ENCODE data around the gene KLC4.

The KLC4 gene

GRCh38 chr6:43074847-43075669 is 15.6 kb downstream of the KLC4 start:
- no peak for DNase-seq (ENCODE audit: extremely low spot score)
- ChIA-PET POLR2A (no interaction called here), CTCF (interaction anchor here (0.8 to 2.1 kb wide), 2 partner anchors 9 to 68 kb away, joined by 3 to 4 read pairs; no protein-coding TSS in a partner anchor)
- no peak for TF ChIP-seq CTCF (IDR thresholded peaks at IDR 0.05; ENCODE audit: control extremely low read depth, extremely low read depth, low read depth, missing control alignments)

- no peak for DNase-seq (ENCODE audit: extremely low spot score)
- TF ChIP-seq CTCF (IDR thresholded peaks at IDR 0.05; ENCODE audit: control extremely low read depth, extremely low read depth, low read depth, missing control alignments), result no peak
- POLR2A ChIA-PET, result interaction anchor here (0.6 kb wide), 1 partner anchor 11 kb away, joined by 4 read pairs; no protein-coding TSS in a partner anchor
- CTCF ChIA-PET, result interaction anchor here (2.2 kb wide), 1 partner anchor 68 kb away, joined by 8 read pairs; no protein-coding TSS in a partner anchor
Observed at GRCh38 chr6:43075670-43076463, 16.4 kb downstream of the KLC4 start, which contains the start of gene PTK7. PTK7 (plus strand) TSS chr6:43076314; CDS start chr6:43076489, 175 bp downstream.

GRCh38 chr6:43076464-43077332 is 17.3 kb downstream of the KLC4 start:
- POLR2A ChIA-PET, result interaction anchor here (0.6 kb wide), 1 partner anchor 10 kb away, joined by 4 read pairs; no protein-coding TSS in a partner anchor
- TF ChIP-seq CTCF (IDR thresholded peaks at IDR 0.05; ENCODE audit: control extremely low read depth, extremely low read depth, low read depth, missing control alignments), result no peak
- no peak for DNase-seq (ENCODE audit: extremely low spot score)
- CTCF ChIA-PET, result interaction anchor here (2.2 kb wide), 1 partner anchor 67 kb away, joined by 8 read pairs; no protein-coding TSS in a partner anchor

GRCh38 chr6:43077333-43077809 is 17.9 kb downstream of the KLC4 start:
- DNase-seq (ENCODE audit: extremely low spot score), result no peak
- no peak for TF ChIP-seq CTCF (IDR thresholded peaks at IDR 0.05; ENCODE audit: control extremely low read depth, extremely low read depth, low read depth, missing control alignments)
- CTCF ChIA-PET, result interaction anchor here (2.2 kb wide), 1 partner anchor 66 kb away, joined by 8 read pairs; no protein-coding TSS in a partner anchor
- POLR2A ChIA-PET, result no interaction called here

- no peak for DNase-seq (ENCODE audit: extremely low spot score)
- POLR2A ChIA-PET, result no interaction called here
- no peak for TF ChIP-seq CTCF (IDR thresholded peaks at IDR 0.05; ENCODE audit: control extremely low read depth, extremely low read depth, low read depth, missing control alignments)
- CTCF ChIA-PET, result interaction anchor here (2.2 kb wide), 1 partner anchor 66 kb away, joined by 8 read pairs; no protein-coding TSS in a partner anchor
Observed at GRCh38 chr6:43077981-43078511, 18.6 kb downstream of the KLC4 start.
